ENCODE data around the gene SSBP3.

The SSBP3 gene

GRCh38 chr1:54362881-54363340, 43.3 kb downstream of the SSBP3 start:
- no peaks in the 10 kb centered on the region for H3K27me3 ChIP-seq (ENCODE audit: insufficient read depth, insufficient read length)
- TF ChIP-seq SUZ12 (IDR thresholded peaks at IDR 0.05; ENCODE audit: extremely low read depth, insufficient read depth, insufficient read length) (no peak), YY1 (IDR thresholded peaks at IDR 0.05; ENCODE audit: insufficient read depth, insufficient read length) (no peak), ZNF274 (IDR thresholded peaks at IDR 0.05; ENCODE audit: low read depth, low read length) (no peak)
- H3K36me3 ChIP-seq (ENCODE audit: insufficient read depth, insufficient read length, low read length) = peaks cover 68% of the 10 kb centered on the region
- peaks cover 28% of the 10 kb centered on the region for H3K4me1 ChIP-seq (ENCODE audit: insufficient read depth, insufficient read length)
- H3K9ac ChIP-seq (ENCODE audit: insufficient read length, low read depth) = no peak overlapping the region
- H3K9me3 ChIP-seq (ENCODE audit: insufficient read depth, low read length) = no peaks in the 10 kb centered on the region
- no peak overlapping the region for H3K4me3 ChIP-seq (ENCODE audit: insufficient read length, low read depth)
- no peak for DNase-seq (ENCODE audit: low read depth, low spot score)

- TF ChIP-seq YY1 (IDR thresholded peaks at IDR 0.05; ENCODE audit: insufficient read depth, insufficient read length) (no peak), SUZ12 (IDR thresholded peaks at IDR 0.05; ENCODE audit: extremely low read depth, insufficient read depth, insufficient read length) (no peak), ZNF274 (IDR thresholded peaks at IDR 0.05; ENCODE audit: low read depth, low read length) (no peak)
- peaks cover 33% of the 10 kb centered on the region for H3K4me1 ChIP-seq (ENCODE audit: insufficient read depth, insufficient read length)
- H3K27me3 ChIP-seq (ENCODE audit: insufficient read depth, insufficient read length) = no peaks in the 10 kb centered on the region
- no peak for DNase-seq (ENCODE audit: low read depth, low spot score)
- no peaks in the 10 kb centered on the region for H3K9me3 ChIP-seq (ENCODE audit: insufficient read depth, low read length)
- H3K36me3 ChIP-seq (ENCODE audit: insufficient read depth, insufficient read length, low read length) = peaks cover 71% of the 10 kb centered on the region
- no peak overlapping the region for H3K9ac ChIP-seq (ENCODE audit: insufficient read length, low read depth)
- H3K4me3 ChIP-seq (ENCODE audit: insufficient read length, low read depth) = no peak overlapping the region
Observed at GRCh38 chr1:54361342-54361741, 44.9 kb downstream of the SSBP3 start.

- H3K27me3 ChIP-seq (ENCODE audit: insufficient read depth, insufficient read length) = no peaks in the 10 kb centered on the region
- H3K9ac ChIP-seq (ENCODE audit: insufficient read length, low read depth) = no peak overlapping the region
- no peak for TF ChIP-seq ZNF274 (IDR thresholded peaks at IDR 0.05; ENCODE audit: low read depth, low read length)
- H3K4me3 ChIP-seq (ENCODE audit: insufficient read length, low read depth) = no peak overlapping the region
- H3K4me1 ChIP-seq (ENCODE audit: insufficient read depth, insufficient read length) = peaks cover 40% of the 10 kb centered on the region
- peaks cover 65% of the 10 kb centered on the region for H3K36me3 ChIP-seq (ENCODE audit: insufficient read depth, insufficient read length, low read length)
- no peak for DNase-seq (ENCODE audit: low read depth, low spot score)
- H3K9me3 ChIP-seq (ENCODE audit: insufficient read depth, low read length) = no peaks in the 10 kb centered on the region
Observed at GRCh38 chr1:54360165-54361005, 45.8 kb downstream of the SSBP3 start.

- H3K27me3 ChIP-seq (ENCODE audit: insufficient read depth, insufficient read length) = no peaks in the 10 kb centered on the region
- H3K4me1 ChIP-seq (ENCODE audit: insufficient read depth, insufficient read length) = peaks cover 39% of the 10 kb centered on the region
- DNase-seq (ENCODE audit: low read depth, low spot score) = no peak
- H3K9me3 ChIP-seq (ENCODE audit: insufficient read depth, low read length) = no peaks in the 10 kb centered on the region
- H3K9ac ChIP-seq (ENCODE audit: insufficient read length, low read depth) = no peak overlapping the region
- peaks cover 57% of the 10 kb centered on the region for H3K36me3 ChIP-seq (ENCODE audit: insufficient read depth, insufficient read length, low read length)
- H3K4me3 ChIP-seq (ENCODE audit: insufficient read length, low read depth) = no peak overlapping the region
- TF ChIP-seq YY1 (IDR thresholded peaks at IDR 0.05; ENCODE audit: insufficient read depth, insufficient read length) = no peak
- no peak for TF ChIP-seq ZNF274 (IDR thresholded peaks at IDR 0.05; ENCODE audit: low read depth, low read length)
- no peak for TF ChIP-seq SUZ12 (IDR thresholded peaks at IDR 0.05; ENCODE audit: extremely low read depth, insufficient read depth, insufficient read length)
Observed at GRCh38 chr1:54359393-54360162, 46.6 kb downstream of the SSBP3 start.

GRCh38 chr1:54358503-54359168, 47.6 kb downstream of the SSBP3 start:
- no peak for TF ChIP-seq SUZ12 (IDR thresholded peaks at IDR 0.05; ENCODE audit: extremely low read depth, insufficient read depth, insufficient read length)
- no peak for TF ChIP-seq YY1 (IDR thresholded peaks at IDR 0.05; ENCODE audit: insufficient read depth, insufficient read length)
- TF ChIP-seq ZNF274 (IDR thresholded peaks at IDR 0.05; ENCODE audit: low read depth, low read length) = no peak
- Histone ChIP-seq H3K27me3 (ENCODE audit: insufficient read depth, insufficient read length) (no peaks in the 10 kb centered on the region), H3K4me3 (ENCODE audit: insufficient read length, low read depth) (no peak overlapping the region), H3K4me1 (ENCODE audit: insufficient read depth, insufficient read length) (peaks cover 44% of the 10 kb centered on the region), H3K9ac (ENCODE audit: insufficient read length, low read depth) (no peak overlapping the region), H3K9me3 (ENCODE audit: insufficient read depth, low read length) (no peaks in the 10 kb centered on the region), H3K36me3 (ENCODE audit: insufficient read depth, insufficient read length, low read length) (peaks cover 50% of the 10 kb centered on the region)
- no peak for DNase-seq (ENCODE audit: low read depth, low spot score)

GRCh38 chr1:54357967-54358366, 48.2 kb downstream of the SSBP3 start:
- Histone ChIP-seq H3K4me1 (ENCODE audit: insufficient read depth, insufficient read length) (peaks cover 46% of the 10 kb centered on the region), H3K27me3 (ENCODE audit: insufficient read depth, insufficient read length) (no peaks in the 10 kb centered on the region), H3K9ac (ENCODE audit: insufficient read length, low read depth) (no peak overlapping the region), H3K9me3 (ENCODE audit: insufficient read depth, low read length) (no peaks in the 10 kb centered on the region), H3K4me3 (ENCODE audit: insufficient read length, low read depth) (no peak overlapping the region), H3K36me3 (ENCODE audit: insufficient read depth, insufficient read length, low read length) (peaks cover 55% of the 10 kb centered on the region)
- TF ChIP-seq YY1 (IDR thresholded peaks at IDR 0.05; ENCODE audit: insufficient read depth, insufficient read length) (no peak), ZNF274 (IDR thresholded peaks at IDR 0.05; ENCODE audit: low read depth, low read length) (no peak), SUZ12 (IDR thresholded peaks at IDR 0.05; ENCODE audit: extremely low read depth, insufficient read depth, insufficient read length) (no peak)
- DNase-seq (ENCODE audit: low read depth, low spot score) = no peak
